K562 (cell line): Measurements from ENCODE around the gene ENDOD1. TPM values are rescaled to one million over a fixed set of nuclear protein-coding genes. Genes with fewer than 3 reads are reported as not detected.
A peak's percentile ranks its signal among the peaks of the same experiment; 100 is the strongest.

Experiments
- ARID3B ChIP-seq: fragments of 250-450 bp; sonication (Bioruptor Pico); IDR thresholded peaks from 2 replicates; pipeline ENCODE4 v1.4.0; 2020; ENCODE audit warnings: borderline replicate concordance
- BHLHE40 ChIP-seq: IDR thresholded peaks from 2 replicates; pipeline ENCODE4 v1.6.1; 2011; ENCODE audit warnings: low read length, improper control_type of control experiment
- CC2D1A ChIP-seq: fragments of 450-650 bp; IDR thresholded peaks from 2 replicates; pipeline ENCODE4 v1.6.1; 2017; ENCODE audit warnings: mild to moderate bottlenecking
- CCNT2 ChIP-seq: IDR thresholded peaks from 2 replicates; pipeline ENCODE4 v1.6.1; 2011; ENCODE audit warnings: borderline replicate concordance, low read depth, mild to moderate bottlenecking, moderate library complexity, mixed read lengths, low read length; ENCODE audit not compliant: insufficient read length; ENCODE audit errors: extremely low read depth
- E4F1 ChIP-seq: fragments of 250-450 bp; sonication (Bioruptor Pico); IDR thresholded peaks from 2 replicates; pipeline ENCODE4 v1.5.0; 2021; ENCODE audit warnings: mild to moderate bottlenecking, borderline replicate concordance
- FOS ChIP-seq: IDR thresholded peaks from 3 replicates; pipeline ENCODE4 v1.6.1; 2011; ENCODE audit not compliant: insufficient read length; ENCODE audit errors: extremely low read depth
- JUN ChIP-seq, 2 experiments: sonication (generic) in 1 of 2; formaldehyde crosslinking in 1 of 2; IDR thresholded peaks; 2 replicates each; pipeline versions ENCODE4 v1.6.1 to v1.8.0; 2012 to 2022; ENCODE audit warnings: borderline replicate concordance in 2 of 2, mild to moderate bottlenecking in 2 of 2, improper control_type of control experiment in 1 of 2, low read depth in 1 of 2, low read length in 1 of 2, missing genetic modification reagents in 1 of 2
- KAT7 ChIP-seq: sonication (generic); formaldehyde crosslinking; IDR thresholded peaks from 2 replicates; pipeline ENCODE4 v1.8.0; 2022; ENCODE audit warnings: missing genetic modification reagents, mild to moderate bottlenecking, borderline replicate concordance
- MLX ChIP-seq, 2 experiments: fragments of 450-650 bp in 1 of 2; sonication (generic) in 1 of 2; formaldehyde crosslinking; conservative IDR thresholded peaks; 2 replicates each; pipeline versions ENCODE4 v1.4.0 to v1.8.1; 2020 to 2022; ENCODE audit warnings: mild to moderate bottlenecking in 1 of 2, missing genetic modification reagents in 1 of 2
- POLR2B ChIP-seq: fragments of 450-650 bp; IDR thresholded peaks from 2 replicates; pipeline ENCODE4 v1.6.1; 2018; ENCODE audit warnings: low read depth; ENCODE audit not compliant: partially characterized antibody
- POLR2G ChIP-seq: fragments of 200-400 bp; formaldehyde crosslinking; IDR thresholded peaks from 2 replicates; pipeline ENCODE4 v1.6.1; 2017; ENCODE audit warnings: low read depth, mild to moderate bottlenecking, antibody characterized with exemption, low read length, moderate library complexity
- RBBP5 ChIP-seq: fragments of 200-600 bp; sonication (generic); IDR thresholded peaks from 2 replicates; pipeline ENCODE4 v1.6.1; 2012; ENCODE audit warnings: borderline replicate concordance, mild to moderate bottlenecking, low read length, control low read depth, inconsistent platforms; ENCODE audit not compliant: insufficient read depth, poor library complexity, severe bottlenecking
- RBM14 ChIP-seq: fragments of 200-400 bp; formaldehyde crosslinking; IDR thresholded peaks from 2 replicates; pipeline ENCODE4 v1.6.1; 2018; ENCODE audit warnings: low read depth, mild to moderate bottlenecking, low read length, moderate library complexity, borderline replicate concordance; ENCODE audit not compliant: insufficient read depth
- WHSC1 ChIP-seq: IDR thresholded peaks from one replicate; pipeline ENCODE4 v1.6.1; 2012; ENCODE audit warnings: low read length, control low read depth, inconsistent platforms
- ZBTB1 ChIP-seq: sonication (generic); formaldehyde crosslinking; IDR thresholded peaks from 2 replicates; pipeline ENCODE4 v1.8.1; 2023; ENCODE audit warnings: missing genetic modification reagents, low read depth, mild to moderate bottlenecking, borderline replicate concordance
- ZBTB8A ChIP-seq: fragments of 450-650 bp; IDR thresholded peaks from 2 replicates; pipeline ENCODE4 v1.6.1; 2018; ENCODE audit warnings: mild to moderate bottlenecking, moderate library complexity; ENCODE audit not compliant: partially characterized antibody
- ZNF175 ChIP-seq: fragments of 200-800 bp; sonication (Bioruptor generic); IDR thresholded peaks from 2 replicates; pipeline ENCODE4 v1.6.1; 2016; ENCODE audit warnings: low read depth, mild to moderate bottlenecking, missing genetic modification characterization, missing compliant biosample characterization
- ZNF511 ChIP-seq: sonication (generic); formaldehyde crosslinking; IDR thresholded peaks from 2 replicates; pipeline ENCODE4 v1.8.0; 2022; ENCODE audit warnings: mild to moderate bottlenecking, missing genetic modification reagents
- ZNF583 ChIP-seq: fragments of 250-450 bp; sonication (Bioruptor Pico); IDR thresholded peaks from 2 replicates; pipeline ENCODE4 v1.4.0; 2020
- ZNF644 ChIP-seq: fragments of 200-800 bp; sonication (Bioruptor generic); IDR thresholded peaks from 2 replicates; pipeline ENCODE4 v1.6.1; 2016; ENCODE audit warnings: low read depth, missing genetic modification characterization, missing compliant biosample characterization
- ZZZ3 ChIP-seq: fragments of 450-650 bp; IDR thresholded peaks from 2 replicates; pipeline ENCODE4 v1.6.1; 2016; ENCODE audit warnings: antibody characterized with exemption, mild to moderate bottlenecking, moderate library complexity
- polyA plus RNA-seq, 8 experiments: library from polyadenylated mRNA; depleted of rRNA in 4 of 8; stranded (reverse) in 5 of 8; unstranded in 3 of 8; fragments of >200 nt; fragmentation: Nextera tagmentation in 2 of 8; fragmentation: Illumina TruSeq in 1 of 8; extraction: Ambion mirVana in 2 of 8; extraction: Trizol in 1 of 8; gene quantifications; 2 replicates each; pipeline versions ENCODE4 v1.2.1 to v1.2.3, GENCODE V29; 2011 to 2014; ENCODE audit warnings: inconsistent platforms in 1 of 8, missing spikeins in 1 of 8
- total RNA-seq, 7 experiments: library from RNA; depleted of rRNA in 6 of 7; stranded (reverse); fragments of >200 nt in 6 of 7; fragmentation: Illumina TruSeq in 2 of 7; extraction: Trizol in 2 of 7; gene quantifications; 2 replicates each; pipeline versions ENCODE4 v1.2.1 to v1.2.3, GENCODE V29; 2011 to 2021; ENCODE audit warnings: low replicate concordance in 1 of 7

Gene ENDOD1
- total and polyA plus RNA-seq, 9 of the 15 experiments (the other 6 are each of a cell fraction or from before 2014, with no cell fraction given): 4.2 to 11.8 (median 9.3) TPM

GRCh38 chr11:95100191-95100648 is 10.6 kb downstream of the ENDOD1 start (continued):
- TF ChIP-seq KAT7 (CRISPR knock-in tag) (no peak), ZNF644 (peak; percentile 96), ZZZ3 (no peak), RBBP5 (peak; percentile 43), FOS (no peak), JUN (IDR thresholded peaks at IDR 0.05; ENCODE audit: borderline replicate concordance, low read depth, low read length) (no peak), JUN (CRISPR knock-in tag; IDR thresholded peaks at IDR 0.05; ENCODE audit: borderline replicate concordance) (no peak), ARID3B (CRISPR knock-in tag) (no peak), MLX (CRISPR knock-in tag; conservative IDR thresholded peaks at IDR 0.05) (no peak), ZNF175 (CRISPR knock-in tag) (0 out of 2 replicates have a peak, but pooled peaks have one; percentile 76), CCNT2 (peak; percentile 77), WHSC1 (no peak), POLR2G (no peak), ZBTB8A (no peak), E4F1 (CRISPR knock-in tag) (no peak), BHLHE40 (no peak), RBM14 (no peak), ZNF583 (CRISPR knock-in tag) (peak; percentile 68; the same call in 1 of the 2 replicates), CC2D1A (peak; percentile 97), POLR2B (no peak), ZBTB1 (no peak), ZNF511 (CRISPR knock-in tag) (no peak)
